SK-MEL-5 (cell line): Measurements from ENCODE around the gene SLCO1A2. TPM values are rescaled to one million over a fixed set of nuclear protein-coding genes. Genes with fewer than 3 reads are reported as not detected.
A peak's percentile ranks its signal among the peaks of the same experiment; 100 is the strongest.

ENCODE experiments used
- DNase-seq: peaks from one replicate; pipeline ENCODE4 v3.0.0-alpha.2; 2016; ENCODE audit warnings: low read depth, low spot score
- in situ Hi-C: cut with HindIII; loops from 2 replicates; pipeline ENCODE4 v1.10.0; 2016; ENCODE audit warnings: low sequenced_read_pairs, high pct_unique_total_duplicates, low pct_unique_long_range_greater_than_20kb
- total RNA-seq: library from RNA; depleted of rRNA; stranded (reverse); fragments of >200 nt; shearing (Covaris generic); gene quantifications from 2 replicates; pipeline ENCODE4 v1.2.3, GENCODE V29; 2014

The SLCO1A2 gene
- total RNA-seq, 1 experiment from 2014 or later = not detected

DNA sequence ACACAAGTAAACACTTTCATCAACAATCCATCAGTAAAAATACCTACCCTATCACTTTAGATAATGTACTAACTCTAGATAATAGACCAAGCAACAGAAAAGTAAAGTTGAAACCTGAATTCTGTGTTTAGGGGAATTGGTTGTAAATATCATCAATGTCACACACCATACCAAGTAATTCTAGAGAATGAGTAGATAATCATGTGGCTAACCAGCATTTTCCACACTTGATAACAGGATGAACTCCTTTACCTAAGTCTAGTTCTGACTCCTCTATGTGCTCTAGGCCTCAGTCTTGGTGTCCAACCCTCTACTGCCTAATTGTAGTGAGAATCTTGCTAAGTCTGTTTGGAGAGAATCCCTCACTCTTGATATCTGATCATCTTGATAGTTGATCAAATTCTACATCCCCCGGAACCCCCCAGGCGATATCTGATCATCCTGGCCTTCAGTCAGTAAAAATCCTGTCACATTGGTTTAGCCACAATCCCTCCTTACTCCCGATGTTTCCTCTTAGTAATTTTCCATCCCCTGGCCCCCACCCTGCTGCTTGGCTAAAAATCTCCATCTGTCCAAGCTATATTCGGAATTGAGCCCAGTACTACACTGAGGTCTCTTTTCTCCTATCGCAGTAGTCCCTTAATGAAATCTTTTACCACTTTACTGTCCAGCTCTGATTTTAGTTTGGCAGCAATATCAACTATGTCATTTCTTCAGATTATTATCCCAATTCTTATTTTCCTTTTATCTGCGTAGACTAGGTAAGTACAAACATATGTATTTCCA, 3.4 kb upstream of the SLCO1A2 start:
- no peak for DNase-seq
- in situ Hi-C loops = no loop called here

DNA sequence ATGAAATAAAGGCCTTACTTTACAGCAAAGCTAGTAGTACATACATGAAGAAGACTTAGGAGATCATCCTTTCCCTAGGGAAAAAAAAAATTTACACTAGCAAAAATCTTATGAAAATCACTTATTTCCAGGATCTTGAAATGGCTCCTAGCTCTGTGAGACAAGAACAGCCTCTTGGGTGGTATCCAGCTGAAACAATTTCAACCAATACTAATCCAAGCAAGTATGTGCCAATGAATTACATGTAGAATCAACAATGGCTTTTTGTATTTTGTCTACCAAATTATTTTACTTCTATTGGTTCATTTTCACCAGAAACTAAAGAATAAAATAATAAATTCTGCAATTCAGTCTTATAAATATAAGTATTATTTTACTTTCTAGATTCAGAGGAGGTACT, 2.7 kb upstream of the SLCO1A2 start:
- in situ Hi-C loops = no loop called here
- DNase-seq = no peak

DNA sequence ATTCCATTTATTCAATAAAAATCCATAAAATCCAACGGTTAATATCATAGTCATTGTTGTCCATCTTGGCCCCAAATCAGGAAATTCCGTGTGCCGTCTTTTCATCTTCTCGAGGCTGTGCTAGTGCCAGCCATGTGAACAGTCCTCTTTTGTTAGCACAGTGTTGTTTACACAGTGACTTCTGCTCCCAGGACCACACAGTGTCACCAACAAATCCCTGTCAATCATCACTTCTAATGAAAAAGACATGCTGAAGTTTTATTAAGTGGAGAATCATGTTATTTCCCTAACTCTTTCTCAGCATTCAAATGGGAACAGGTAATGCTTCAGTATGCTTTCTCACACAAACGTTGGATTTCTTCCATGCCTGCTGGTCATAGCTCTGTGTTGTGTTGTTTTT, 1.9 kb upstream of the SLCO1A2 start:
- in situ Hi-C loops = no loop called here
- DNase-seq = no peak

DNA sequence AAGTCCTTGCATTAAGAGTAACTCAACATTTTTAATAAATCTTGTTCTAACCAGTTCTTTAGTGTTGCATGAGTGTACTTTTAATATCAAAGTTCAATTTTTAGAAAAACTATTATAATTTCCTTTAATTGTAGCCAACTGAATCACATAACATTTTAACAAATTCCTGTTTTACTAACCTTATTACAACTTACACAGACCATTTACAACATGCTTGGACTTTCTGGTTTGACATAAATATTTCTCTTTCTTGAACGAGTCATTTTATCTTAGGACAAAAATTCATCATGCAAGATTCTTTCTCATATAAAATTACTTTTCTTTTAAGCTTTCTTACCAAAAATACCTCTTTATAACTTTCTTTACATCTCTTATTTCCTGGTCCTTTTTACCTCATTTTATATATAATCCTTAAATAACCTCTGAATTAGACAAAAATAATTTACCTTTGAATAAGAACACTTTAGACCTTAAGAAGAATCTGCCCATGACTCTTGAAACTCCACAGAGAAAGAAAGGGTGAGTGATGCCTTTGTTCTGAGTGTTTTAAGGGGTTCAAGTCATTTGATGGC, 3.9 kb downstream of the SLCO1A2 start:
- DNase-seq = peak; percentile 2
- in situ Hi-C loops = no loop called here

DNA sequence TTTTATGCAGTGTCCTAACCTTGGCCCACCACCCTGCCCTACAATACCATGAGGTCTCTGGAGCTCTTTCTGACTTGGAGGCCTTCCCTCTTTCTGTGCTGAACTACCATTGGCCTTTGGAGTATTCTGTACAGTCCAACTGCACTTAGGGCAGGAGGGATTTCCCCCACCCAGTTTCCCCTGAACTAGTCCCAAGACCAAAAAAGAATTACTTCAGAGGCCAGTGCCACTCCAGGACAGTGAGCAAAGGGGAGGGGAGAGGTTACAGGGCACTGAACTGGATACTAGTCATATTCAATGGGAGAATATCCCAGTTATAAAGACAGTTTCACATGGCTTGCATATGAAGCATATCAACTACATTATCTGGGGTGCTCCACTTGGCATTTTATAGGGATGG, 6.1 kb downstream of the SLCO1A2 start:
- DNase-seq = no peak
- in situ Hi-C loops = no loop called here

DNA sequence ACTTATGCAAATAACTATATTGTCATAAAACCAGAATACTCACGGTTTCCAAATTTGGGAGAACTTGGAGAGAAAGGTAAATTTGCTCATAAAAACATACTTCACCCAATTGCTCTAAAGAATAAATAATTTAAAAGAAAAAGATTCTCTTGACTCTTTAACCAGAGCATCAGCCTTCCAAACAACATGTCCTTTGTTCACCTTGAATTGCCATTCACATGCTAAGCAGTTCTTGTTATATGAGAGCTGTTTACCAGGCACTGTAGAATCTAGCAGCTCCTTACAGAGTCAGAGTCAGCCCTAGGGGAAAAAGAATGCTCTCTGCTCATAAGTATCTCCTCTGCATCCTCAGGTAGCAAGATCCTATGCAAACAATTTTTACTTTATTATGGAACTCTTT, 10.2 kb downstream of the SLCO1A2 start:
- peak; percentile 24 for DNase-seq
- in situ Hi-C loops = no loop called here

DNA sequence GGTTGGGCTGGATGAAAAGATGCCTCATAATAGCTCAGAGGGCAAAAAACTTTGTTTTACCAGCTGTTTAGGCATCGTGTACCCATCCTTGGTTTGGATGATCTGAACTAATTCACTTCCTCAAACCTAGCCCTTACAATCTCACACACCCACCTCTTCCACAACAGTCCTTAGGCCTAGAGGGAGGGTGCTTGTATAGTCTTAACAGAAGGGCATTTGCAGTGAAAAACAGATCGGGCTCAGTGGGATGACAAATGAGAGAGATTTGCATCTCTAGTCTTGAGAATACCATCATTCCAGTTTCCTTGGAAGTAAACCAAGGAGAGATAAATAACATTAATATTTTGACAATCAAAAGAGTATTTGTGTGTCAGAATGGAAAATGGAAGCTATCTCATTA, 11.0 kb downstream of the SLCO1A2 start:
- in situ Hi-C loops = no loop called here
- DNase-seq = no peak

DNA sequence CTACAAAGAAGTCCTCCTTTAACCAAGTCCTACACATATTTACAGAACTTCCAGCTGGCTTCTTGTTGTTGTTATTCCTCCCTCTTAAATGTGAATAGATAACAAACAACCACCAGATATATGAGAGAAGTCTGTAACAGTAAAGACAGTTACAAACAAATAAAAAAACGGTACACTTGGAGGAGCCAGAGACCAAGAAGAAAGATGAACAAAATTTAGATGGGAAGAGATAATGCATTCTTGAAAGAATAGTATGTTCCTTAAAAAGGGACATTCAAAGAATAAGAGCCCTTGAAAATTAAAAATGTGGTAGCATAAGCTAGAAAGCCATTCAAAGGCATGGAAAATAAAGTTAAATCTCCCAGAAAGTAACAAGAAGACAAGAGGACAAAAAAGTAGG, 25.9 kb downstream of the SLCO1A2 start:
- no peak for DNase-seq
- in situ Hi-C loops = no loop called here

DNA sequence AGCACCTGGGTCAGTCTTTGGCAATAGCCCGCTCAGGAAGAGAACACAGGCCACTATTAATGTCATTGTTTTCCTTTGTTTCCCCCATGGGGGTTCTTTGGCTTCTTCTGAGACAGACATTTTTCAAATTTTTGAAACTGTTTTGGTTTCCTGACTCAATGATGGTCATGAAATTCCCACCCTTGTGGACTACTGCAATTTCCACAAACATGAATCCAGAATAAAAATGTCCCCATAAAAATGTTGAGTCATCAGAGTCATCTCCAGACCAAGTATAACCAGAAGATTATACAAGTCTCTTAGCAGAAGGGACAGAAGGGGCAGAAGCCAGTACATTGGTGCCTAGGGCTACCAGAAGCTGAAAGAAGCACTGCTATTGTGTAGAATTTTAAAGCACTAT, 29.1 kb downstream of the SLCO1A2 start:
- in situ Hi-C loops = no loop called here
- DNase-seq = no peak

DNA sequence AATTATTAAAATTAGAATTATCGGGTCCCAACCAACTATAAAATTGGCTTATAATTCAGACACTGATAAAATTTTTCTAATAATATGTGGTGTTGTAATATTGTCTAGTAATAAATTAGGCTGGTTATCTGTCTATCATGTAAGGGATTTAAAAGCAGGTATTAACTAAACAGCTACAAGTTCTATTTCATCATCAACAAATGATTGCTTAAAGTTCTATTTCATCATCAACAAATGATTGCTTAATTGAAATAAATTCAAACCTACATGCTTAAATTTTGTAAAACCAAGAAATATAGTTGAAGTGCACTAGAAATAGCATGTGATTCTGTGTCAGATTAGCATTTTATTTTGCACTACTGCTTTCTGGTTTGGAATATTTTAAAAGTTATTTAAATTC, 34.1 kb downstream of the SLCO1A2 start:
- in situ Hi-C loops = no loop called here
- no peak for DNase-seq

DNA sequence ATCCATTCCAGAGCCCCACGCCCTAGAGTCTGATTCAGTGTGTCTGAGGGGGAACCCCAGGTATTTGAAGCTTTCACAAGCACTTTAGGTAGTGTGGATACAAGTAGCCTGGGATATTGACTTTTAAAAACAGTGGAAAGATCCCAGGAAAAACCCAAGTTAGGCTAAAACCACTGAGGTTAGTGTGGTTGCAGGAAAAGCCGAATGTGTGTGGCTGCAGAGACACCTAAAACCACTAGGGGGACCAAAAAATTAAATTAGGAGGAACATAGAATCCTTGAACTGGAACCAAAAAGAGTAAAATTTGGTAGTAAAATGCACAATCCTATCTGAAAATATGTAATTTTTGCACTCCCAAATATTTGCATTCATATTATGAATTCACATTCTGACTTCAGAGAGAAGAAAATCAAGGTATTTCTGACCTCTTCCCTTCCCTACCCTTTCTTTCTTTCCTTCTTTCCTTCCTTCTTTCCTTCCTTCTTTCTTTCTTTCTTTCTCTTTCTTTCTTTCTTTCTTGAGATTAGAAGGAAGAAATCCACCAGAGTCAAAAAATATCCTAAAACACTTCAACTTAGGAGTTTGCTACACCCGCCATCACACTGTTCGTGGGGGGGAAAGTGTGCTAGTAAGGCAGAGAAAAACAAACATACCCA, 37.8 kb downstream of the SLCO1A2 start:
- in situ Hi-C loops = no loop called here
- peak; percentile 33 for DNase-seq

DNA sequence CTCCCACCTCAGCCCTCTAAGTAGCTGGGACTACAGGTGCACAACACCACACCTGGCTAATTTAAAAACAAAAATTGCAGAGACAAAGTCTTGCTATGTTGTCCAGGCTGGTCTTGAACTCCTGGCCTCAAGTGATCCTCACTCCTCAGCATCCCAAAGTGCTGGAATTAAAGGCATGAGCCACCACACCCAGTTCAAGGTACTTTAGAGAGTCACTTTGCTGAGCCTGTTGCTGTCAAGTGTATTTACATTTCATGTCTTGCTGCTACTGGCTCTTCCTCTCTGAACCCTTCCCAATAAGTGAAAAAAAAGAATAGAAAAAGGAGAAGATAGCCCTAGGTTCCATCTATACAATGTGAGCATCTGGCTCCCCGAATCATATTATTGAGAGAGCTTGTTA, 38.4 kb downstream of the SLCO1A2 start:
- in situ Hi-C loops = no loop called here
- no peak for DNase-seq

DNA sequence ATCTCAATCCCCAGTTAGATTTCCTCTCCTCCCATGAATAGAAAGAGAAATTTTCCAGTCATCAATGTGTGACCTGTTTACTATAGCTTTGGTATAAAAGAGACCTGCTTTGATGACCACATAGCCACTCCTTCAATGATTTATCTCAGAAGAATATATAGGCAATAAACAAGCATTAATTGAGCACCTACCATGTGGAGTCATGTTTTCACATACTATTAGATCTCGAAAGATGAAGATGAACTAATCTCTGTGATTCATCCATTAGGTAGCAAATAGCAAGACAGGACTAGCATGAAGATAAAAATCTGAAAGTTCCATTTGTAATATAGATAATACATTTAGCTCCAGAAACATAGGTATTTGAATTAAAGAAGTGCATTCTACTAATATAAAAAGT, 40.5 kb downstream of the SLCO1A2 start:
- in situ Hi-C loops = no loop called here

DNA sequence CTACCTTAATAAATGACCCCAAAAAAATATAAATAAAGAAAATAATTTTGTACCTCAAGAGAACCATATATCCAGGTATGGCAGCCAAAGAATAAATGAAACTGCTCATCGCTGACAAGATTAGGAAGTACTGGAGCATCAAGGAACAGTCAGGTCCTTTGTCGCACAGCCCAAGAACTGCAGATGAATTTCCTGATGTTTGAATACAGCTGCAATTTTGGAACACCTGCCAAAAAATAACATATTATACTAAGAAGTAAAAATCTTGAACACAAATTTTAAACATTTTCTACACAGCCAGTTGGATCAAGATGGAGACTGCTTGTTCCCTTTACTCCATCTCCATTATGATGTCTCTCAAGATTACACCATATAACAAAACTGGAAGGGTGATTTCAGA, 42.6 kb downstream of the SLCO1A2 start:
- DNase-seq = no peak
- in situ Hi-C loops = no loop called here

More for the DNA sequence above, 40.5 kb downstream of the SLCO1A2 start:
- DNase-seq = no peak

DNA sequence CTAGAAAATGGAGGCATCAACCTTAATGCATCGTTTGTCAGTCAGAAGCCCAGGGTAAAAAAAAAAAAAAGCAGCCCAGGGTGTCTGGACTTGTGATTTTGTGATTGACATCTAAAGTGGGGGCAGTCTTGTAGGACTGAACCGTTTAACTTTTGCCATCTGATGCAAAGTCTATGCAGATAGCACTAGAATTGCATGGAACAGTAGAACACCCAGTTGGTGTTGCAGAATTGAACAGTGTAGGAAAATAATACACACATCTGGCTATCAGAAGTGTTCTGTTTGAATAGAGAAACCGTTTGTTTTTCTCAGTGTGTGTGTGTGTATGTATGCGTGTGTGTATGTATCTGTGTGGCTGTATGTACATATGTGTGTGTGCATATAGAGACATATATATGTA, 45.0 kb downstream of the SLCO1A2 start:
- in situ Hi-C loops = no loop called here
- DNase-seq = no peak

DNA sequence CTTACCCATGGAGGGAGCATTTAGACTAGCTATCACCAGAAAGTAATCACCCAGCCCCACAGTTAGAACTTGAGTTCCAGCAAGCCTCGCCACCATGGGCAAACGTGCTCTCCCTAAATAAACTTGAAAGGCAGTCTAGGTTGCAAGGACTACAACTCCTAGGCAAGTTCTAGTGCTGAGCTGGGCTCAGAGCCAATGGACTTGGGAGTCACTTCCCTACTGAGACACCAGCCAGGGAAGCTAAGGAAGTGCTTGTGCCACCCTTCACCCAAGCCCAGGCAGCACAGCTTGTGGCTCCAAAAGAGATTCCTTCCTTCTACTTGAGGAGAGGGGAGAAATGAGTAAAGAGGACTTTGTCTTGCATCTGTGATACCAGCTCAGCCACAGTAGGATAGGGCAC, 57.9 kb downstream of the SLCO1A2 start:
- no peak for DNase-seq
- in situ Hi-C loops = no loop called here

DNA sequence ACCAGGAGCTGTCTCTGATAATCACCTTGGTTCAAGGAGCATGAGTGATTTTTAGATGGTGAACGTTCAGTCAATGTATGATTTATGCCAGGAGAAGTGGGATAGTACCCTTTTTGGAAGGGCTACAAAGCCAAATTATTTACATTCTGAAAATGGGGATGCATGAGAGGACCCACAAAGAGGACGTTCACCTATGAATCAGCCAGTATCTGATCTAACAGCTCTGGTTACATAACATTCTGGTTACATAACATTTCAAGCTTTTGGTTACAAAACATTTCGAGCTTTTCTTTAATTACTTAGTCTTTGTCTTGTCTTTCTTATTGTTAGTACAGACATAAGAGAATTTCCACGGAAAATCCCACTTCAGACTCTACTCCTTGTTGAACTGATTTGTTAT, 68.8 kb downstream of the SLCO1A2 start:
- in situ Hi-C loops = no loop called here
- no peak for DNase-seq

DNA sequence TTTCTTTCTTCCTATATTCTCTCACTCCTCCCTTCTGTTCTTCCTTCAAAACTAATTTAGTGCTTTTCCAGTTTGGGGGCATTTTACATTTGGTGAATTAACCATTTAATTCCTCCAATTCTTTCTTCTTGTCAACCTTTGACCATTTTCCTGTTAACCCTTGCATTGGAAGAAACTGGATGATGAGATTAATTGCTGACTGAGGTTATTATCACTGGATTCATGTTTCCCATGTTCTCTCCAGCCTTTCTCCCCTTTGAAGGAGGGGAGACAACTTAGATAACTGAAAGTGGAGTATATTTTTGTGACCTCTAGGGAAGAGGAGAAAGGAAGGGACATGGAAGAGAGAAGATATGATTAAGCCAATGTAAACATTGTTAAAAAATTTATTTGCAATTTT, 70.5 kb downstream of the SLCO1A2 start:
- in situ Hi-C loops = no loop called here

DNA sequence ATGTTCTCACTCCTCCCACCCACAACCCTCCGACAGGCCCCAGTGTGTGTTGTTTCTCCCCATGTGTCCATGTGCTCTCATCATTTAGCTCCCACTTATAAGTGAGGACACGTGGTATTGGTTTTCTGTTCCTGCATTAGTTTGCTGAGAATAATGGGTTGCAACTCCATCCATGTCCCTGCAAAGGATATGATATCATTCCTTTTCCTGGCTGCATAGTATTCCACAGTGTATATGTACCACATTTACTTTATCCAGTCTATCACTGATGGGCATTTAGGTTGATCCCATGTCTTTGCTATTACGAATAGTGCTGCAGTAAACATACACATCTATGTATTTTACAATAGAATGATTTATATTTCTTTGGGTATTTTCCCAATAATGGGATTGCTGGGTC, 77.5 kb downstream of the SLCO1A2 start:
- in situ Hi-C loops = no loop called here
- no peak for DNase-seq

More for the DNA sequence above, 70.5 kb downstream of the SLCO1A2 start:
- DNase-seq = no peak
